K562 (cell line): ENCODE results near the gene DNAH3.

ENCODE experiments used
- CBX5 ChIP-seq: IDR thresholded peaks from 2 replicates; pipeline ENCODE4 v1.6.1; 2014; ENCODE audit warnings: low read depth, borderline replicate concordance
- NR3C1 ChIP-seq: sonication (generic); formaldehyde crosslinking; IDR thresholded peaks from 2 replicates; pipeline ENCODE4 v1.8.1; 2022; ENCODE audit warnings: missing genetic modification reagents
- POLR2AphosphoS5 ChIP-seq: IDR thresholded peaks from 2 replicates; pipeline ENCODE4 v1.6.1; 2011; ENCODE audit warnings: mild to moderate bottlenecking, low read depth, low read length, moderate library complexity; ENCODE audit not compliant: control insufficient read depth, insufficient read depth
- TF ChIP-seq, protein P1 (sequence below): fragments of 250-450 bp; sonication (Bioruptor Pico); IDR thresholded peaks from 2 replicates; pipeline ENCODE4 v1.4.0; 2020; ENCODE audit warnings: mild to moderate bottlenecking, moderate library complexity
- TF ChIP-seq, protein P2 (sequence below): IDR thresholded peaks from 2 replicates; pipeline ENCODE4 v1.6.1; 2014; ENCODE audit warnings: antibody characterized with exemption
- TF ChIP-seq, protein P3 (sequence below), 2 experiments: fragments of 450-650 bp; formaldehyde crosslinking in 1 of 2; IDR thresholded peaks; 2 replicates each; pipeline versions ENCODE4 v1.4.0 to v1.6.1; 2014 to 2020; ENCODE audit warnings: mild to moderate bottlenecking in 2 of 2, borderline replicate concordance in 1 of 2, low read depth in 1 of 2
- TF ChIP-seq, protein P4 (sequence below): sonication (generic); formaldehyde crosslinking; IDR thresholded peaks from 2 replicates; pipeline ENCODE4 v1.8.1; 2023; ENCODE audit warnings: mild to moderate bottlenecking, missing genetic modification reagents

DNA sequence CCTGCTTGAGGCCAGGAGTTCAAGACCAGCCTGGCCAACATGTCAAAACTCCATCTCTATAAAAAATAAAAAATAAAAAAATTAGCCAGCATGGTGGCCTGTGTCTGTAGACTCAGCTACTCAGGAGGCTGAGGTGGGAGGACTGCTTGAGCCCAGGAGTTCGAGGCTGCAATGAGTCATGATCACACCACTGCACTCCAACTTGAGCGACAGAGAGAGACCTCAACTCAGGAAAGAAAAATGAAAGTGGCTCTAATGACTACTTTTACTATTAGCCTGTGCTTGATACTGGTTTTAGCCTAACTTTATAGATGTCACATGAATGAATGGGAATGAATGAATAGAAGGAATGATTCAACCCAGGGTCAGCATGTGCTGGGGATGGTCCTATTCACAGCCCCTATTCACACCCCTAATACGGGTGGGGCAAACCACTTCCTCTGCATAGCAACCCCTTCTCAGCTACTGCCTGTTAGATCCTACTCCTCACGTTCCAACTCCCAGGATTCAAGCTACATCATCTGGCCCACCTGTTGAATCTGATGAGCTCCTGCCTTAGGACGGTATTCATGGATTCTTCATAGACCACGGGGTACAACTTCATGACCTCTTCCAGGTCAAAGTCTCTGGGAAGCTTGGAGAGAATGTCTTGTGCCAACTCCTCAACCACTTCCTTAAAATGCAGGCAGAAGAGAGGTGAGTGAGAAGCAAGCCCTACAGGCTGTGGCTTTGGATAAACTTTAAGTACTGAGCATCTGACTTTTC lies 209.6 kb downstream of the DNAH3 start:
- TF ChIP-seq, protein P1, sequence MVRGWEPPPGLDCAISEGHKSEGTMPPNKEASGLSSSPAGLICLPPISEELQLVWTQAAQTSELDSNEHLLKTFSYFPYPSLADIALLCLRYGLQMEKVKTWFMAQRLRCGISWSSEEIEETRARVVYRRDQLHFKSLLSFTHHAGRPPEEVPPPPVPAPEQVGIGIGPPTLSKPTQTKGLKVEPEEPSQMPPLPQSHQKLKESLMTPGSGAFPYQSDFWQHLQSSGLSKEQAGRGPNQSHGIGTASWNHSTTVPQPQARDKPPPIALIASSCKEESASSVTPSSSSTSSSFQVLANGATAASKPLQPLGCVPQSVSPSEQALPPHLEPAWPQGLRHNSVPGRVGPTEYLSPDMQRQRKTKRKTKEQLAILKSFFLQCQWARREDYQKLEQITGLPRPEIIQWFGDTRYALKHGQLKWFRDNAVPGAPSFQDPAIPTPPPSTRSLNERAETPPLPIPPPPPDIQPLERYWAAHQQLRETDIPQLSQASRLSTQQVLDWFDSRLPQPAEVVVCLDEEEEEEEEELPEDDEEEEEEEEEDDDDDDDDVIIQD (CRISPR knock-in tag): no peak
- TF ChIP-seq, protein P2, sequence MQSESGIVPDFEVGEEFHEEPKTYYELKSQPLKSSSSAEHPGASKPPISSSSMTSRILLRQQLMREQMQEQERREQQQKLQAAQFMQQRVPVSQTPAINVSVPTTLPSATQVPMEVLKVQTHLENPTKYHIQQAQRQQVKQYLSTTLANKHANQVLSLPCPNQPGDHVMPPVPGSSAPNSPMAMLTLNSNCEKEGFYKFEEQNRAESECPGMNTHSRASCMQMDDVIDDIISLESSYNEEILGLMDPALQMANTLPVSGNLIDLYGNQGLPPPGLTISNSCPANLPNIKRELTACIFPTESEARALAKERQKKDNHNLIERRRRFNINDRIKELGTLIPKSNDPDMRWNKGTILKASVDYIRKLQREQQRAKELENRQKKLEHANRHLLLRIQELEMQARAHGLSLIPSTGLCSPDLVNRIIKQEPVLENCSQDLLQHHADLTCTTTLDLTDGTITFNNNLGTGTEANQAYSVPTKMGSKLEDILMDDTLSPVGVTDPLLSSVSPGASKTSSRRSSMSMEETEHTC: no peak
- TF ChIP-seq, protein P3, sequence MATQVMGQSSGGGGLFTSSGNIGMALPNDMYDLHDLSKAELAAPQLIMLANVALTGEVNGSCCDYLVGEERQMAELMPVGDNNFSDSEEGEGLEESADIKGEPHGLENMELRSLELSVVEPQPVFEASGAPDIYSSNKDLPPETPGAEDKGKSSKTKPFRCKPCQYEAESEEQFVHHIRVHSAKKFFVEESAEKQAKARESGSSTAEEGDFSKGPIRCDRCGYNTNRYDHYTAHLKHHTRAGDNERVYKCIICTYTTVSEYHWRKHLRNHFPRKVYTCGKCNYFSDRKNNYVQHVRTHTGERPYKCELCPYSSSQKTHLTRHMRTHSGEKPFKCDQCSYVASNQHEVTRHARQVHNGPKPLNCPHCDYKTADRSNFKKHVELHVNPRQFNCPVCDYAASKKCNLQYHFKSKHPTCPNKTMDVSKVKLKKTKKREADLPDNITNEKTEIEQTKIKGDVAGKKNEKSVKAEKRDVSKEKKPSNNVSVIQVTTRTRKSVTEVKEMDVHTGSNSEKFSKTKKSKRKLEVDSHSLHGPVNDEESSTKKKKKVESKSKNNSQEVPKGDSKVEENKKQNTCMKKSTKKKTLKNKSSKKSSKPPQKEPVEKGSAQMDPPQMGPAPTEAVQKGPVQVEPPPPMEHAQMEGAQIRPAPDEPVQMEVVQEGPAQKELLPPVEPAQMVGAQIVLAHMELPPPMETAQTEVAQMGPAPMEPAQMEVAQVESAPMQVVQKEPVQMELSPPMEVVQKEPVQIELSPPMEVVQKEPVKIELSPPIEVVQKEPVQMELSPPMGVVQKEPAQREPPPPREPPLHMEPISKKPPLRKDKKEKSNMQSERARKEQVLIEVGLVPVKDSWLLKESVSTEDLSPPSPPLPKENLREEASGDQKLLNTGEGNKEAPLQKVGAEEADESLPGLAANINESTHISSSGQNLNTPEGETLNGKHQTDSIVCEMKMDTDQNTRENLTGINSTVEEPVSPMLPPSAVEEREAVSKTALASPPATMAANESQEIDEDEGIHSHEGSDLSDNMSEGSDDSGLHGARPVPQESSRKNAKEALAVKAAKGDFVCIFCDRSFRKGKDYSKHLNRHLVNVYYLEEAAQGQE (IDR thresholded peaks at IDR 0.05; ENCODE audit: borderline replicate concordance): no peak
- TF ChIP-seq, protein P3 (CRISPR knock-in tag; IDR thresholded peaks at IDR 0.05; ENCODE audit: low read depth): no peak
- TF ChIP-seq, protein P4, sequence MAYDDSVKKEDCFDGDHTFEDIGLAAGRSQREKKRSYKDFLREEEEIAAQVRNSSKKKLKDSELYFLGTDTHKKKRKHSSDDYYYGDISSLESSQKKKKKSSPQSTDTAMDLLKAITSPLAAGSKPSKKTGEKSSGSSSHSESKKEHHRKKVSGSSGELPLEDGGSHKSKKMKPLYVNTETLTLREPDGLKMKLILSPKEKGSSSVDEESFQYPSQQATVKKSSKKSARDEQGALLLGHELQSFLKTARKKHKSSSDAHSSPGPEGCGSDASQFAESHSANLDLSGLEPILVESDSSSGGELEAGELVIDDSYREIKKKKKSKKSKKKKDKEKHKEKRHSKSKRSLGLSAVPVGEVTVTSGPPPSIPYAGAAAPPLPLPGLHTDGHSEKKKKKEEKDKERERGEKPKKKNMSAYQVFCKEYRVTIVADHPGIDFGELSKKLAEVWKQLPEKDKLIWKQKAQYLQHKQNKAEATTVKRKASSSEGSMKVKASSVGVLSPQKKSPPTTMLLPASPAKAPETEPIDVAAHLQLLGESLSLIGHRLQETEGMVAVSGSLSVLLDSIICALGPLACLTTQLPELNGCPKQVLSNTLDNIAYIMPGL: no peak
- TF ChIP-seq CBX5: no peak
- no peak for TF ChIP-seq POLR2AphosphoS5
- TF ChIP-seq NR3C1 (CRISPR knock-in tag): no peak
